GM23248 (cell line): ENCODE results near the gene STAB2.

Experiments
- EZH2 ChIP-seq: fragments of 200-600 bp; sonication (generic); IDR thresholded peaks from 2 replicates; pipeline ENCODE4 v1.6.1; 2018; ENCODE audit warnings: antibody characterized with exemption, mild to moderate bottlenecking; ENCODE audit not compliant: insufficient read depth, poor library complexity, severe bottlenecking
- EZH2phosphoT487 ChIP-seq: fragments of 200-600 bp; sonication (generic); IDR thresholded peaks from 2 replicates; pipeline ENCODE4 v1.6.1; 2018; ENCODE audit warnings: antibody characterized with exemption, moderate library complexity, mild to moderate bottlenecking, low read depth; ENCODE audit not compliant: insufficient read depth

- no peak for TF ChIP-seq EZH2
- no peak for TF ChIP-seq EZH2phosphoT487
Measured at GRCh38 chr12:103807561-103808238, 220.6 kb downstream of the STAB2 start.
